Activated naive CD8-positive, alpha-beta T cell treated with anti-CD3 and anti-CD28 coated beads for 36 hours (primary cell): ENCODE measurements around the gene NPDC1. TPM values are rescaled to one million over a fixed set of nuclear protein-coding genes. Genes with fewer than 3 reads are reported as not detected.

Experiments used
- DNase-seq: peaks from one replicate; pipeline ENCODE4 v3.0.0; 2021
- H3K27ac Mint-ChIP-seq: one replicate; pipeline ENCODE4 v1.8.0; 2022; ENCODE audit warnings: mild to moderate bottlenecking, moderate library complexity, mixed read lengths
- H3K27me3 Mint-ChIP-seq: one replicate; pipeline ENCODE4 v1.8.0; 2022; ENCODE audit warnings: mild to moderate bottlenecking, mixed read lengths
- H3K36me3 Mint-ChIP-seq: one replicate; pipeline ENCODE4 v1.8.0; 2021; ENCODE audit warnings: mild to moderate bottlenecking, mixed read lengths
- H3K4me1 Mint-ChIP-seq: one replicate; pipeline ENCODE4 v1.8.0; 2021; ENCODE audit warnings: mixed read lengths
- H3K4me3 Mint-ChIP-seq: one replicate; pipeline ENCODE4 v1.8.0; 2022; ENCODE audit warnings: mild to moderate bottlenecking, moderate library complexity, mixed read lengths
- H3K9me3 Mint-ChIP-seq: one replicate; pipeline ENCODE4 v1.8.0; 2022; ENCODE audit warnings: mixed read lengths
- total RNA-seq, 2 experiments: library from RNA; stranded (reverse); gene quantifications; one replicate each; pipeline ENCODE4 v1.2.3, GENCODE V29; 2021

Gene NPDC1
- total RNA-seq: 10 to 100 TPM; 13.2 to 13.5 TPM

GRCh38 chr9:137046088-137046787 is at the start of gene NPDC1:
Gene NPDC1 (minus strand): TSS chr9:137046177. CDS start chr9:137045989, 188 bp downstream.
- H3K27me3 Mint-ChIP-seq: peaks cover 58% of the 10 kb centered on the region
- no peak within 1 kb of the TSS for H3K27ac Mint-ChIP-seq
- peaks cover 5% of the 10 kb centered on the region for H3K4me1 Mint-ChIP-seq
- H3K9me3 Mint-ChIP-seq: no peaks in the 10 kb centered on the region
- DNase-seq: peak; percentile 84
- peak within 1 kb of the TSS; percentile 53 for H3K4me3 Mint-ChIP-seq
- no peaks in the 10 kb centered on the region for H3K36me3 Mint-ChIP-seq

- Mint-ChIP-seq H3K9me3 (no peaks in the 10 kb centered on the region), H3K27ac (no peak overlapping the region), H3K36me3 (peaks cover 8% of the 10 kb centered on the region), H3K4me3 (no peak overlapping the region), H3K27me3 (no peaks in the 10 kb centered on the region), H3K4me1 (peaks cover 30% of the 10 kb centered on the region)
- no peak for DNase-seq
Observed at GRCh38 chr9:137089232-137089947, 43.4 kb upstream of the NPDC1 start.

- peak overlapping the region; percentile 86 for H3K4me3 Mint-ChIP-seq
- no peaks in the 10 kb centered on the region for H3K27me3 Mint-ChIP-seq
- peaks cover 31% of the 10 kb centered on the region for H3K4me1 Mint-ChIP-seq
- H3K9me3 Mint-ChIP-seq: no peaks in the 10 kb centered on the region
- peaks cover 8% of the 10 kb centered on the region for H3K36me3 Mint-ChIP-seq
- H3K27ac Mint-ChIP-seq: peak overlapping the region; percentile 89
- no peak for DNase-seq
Observed at GRCh38 chr9:137088121-137088520, 42.1 kb upstream of the NPDC1 start.

- no peaks in the 10 kb centered on the region for H3K9me3 Mint-ChIP-seq
- peaks cover 6% of the 10 kb centered on the region for H3K36me3 Mint-ChIP-seq
- no peaks in the 10 kb centered on the region for H3K27me3 Mint-ChIP-seq
- DNase-seq: no peak
- peaks cover 31% of the 10 kb centered on the region for H3K4me1 Mint-ChIP-seq
- peak overlapping the region; percentile 86 for H3K4me3 Mint-ChIP-seq
- peak overlapping the region; percentile 89 for H3K27ac Mint-ChIP-seq
Observed at GRCh38 chr9:137087409-137087925, 41.5 kb upstream of the NPDC1 start.

- Mint-ChIP-seq H3K27me3 (no peaks in the 10 kb centered on the region), H3K4me1 (peaks cover 31% of the 10 kb centered on the region), H3K36me3 (peaks cover 6% of the 10 kb centered on the region), H3K9me3 (no peaks in the 10 kb centered on the region), H3K4me3 (peak within 1 kb of the TSS; percentile 86), H3K27ac (peak within 1 kb of the TSS; percentile 92)
- peak; percentile 100 for DNase-seq
Observed at GRCh38 chr9:137086531-137087408, 40.8 kb upstream of the NPDC1 start, which contains the start of gene MAN1B1. Gene MAN1B1 (plus strand): TSS chr9:137086985. CDS start chr9:137087000, 15 bp downstream.

- Mint-ChIP-seq H3K4me1 (peaks cover 31% of the 10 kb centered on the region), H3K9me3 (no peaks in the 10 kb centered on the region), H3K36me3 (peaks cover 6% of the 10 kb centered on the region), H3K27ac (peak overlapping the region; percentile 92), H3K4me3 (peak overlapping the region; percentile 84), H3K27me3 (no peaks in the 10 kb centered on the region)
- DNase-seq: peak; percentile 44
Observed at GRCh38 chr9:137085920-137086530, 40.0 kb upstream of the NPDC1 start.

- no peak overlapping the region for H3K4me3 Mint-ChIP-seq
- H3K27me3 Mint-ChIP-seq: no peaks in the 10 kb centered on the region
- peaks cover 10% of the 10 kb centered on the region for H3K36me3 Mint-ChIP-seq
- no peaks in the 10 kb centered on the region for H3K9me3 Mint-ChIP-seq
- DNase-seq: no peak
- peaks cover 28% of the 10 kb centered on the region for H3K4me1 Mint-ChIP-seq
- no peak overlapping the region for H3K27ac Mint-ChIP-seq
Observed at GRCh38 chr9:137084526-137084925, 38.5 kb upstream of the NPDC1 start.

- Mint-ChIP-seq H3K36me3 (peaks cover 10% of the 10 kb centered on the region), H3K9me3 (no peaks in the 10 kb centered on the region), H3K4me1 (peaks cover 22% of the 10 kb centered on the region), H3K4me3 (no peak overlapping the region), H3K27ac (no peak overlapping the region), H3K27me3 (no peaks in the 10 kb centered on the region)
- DNase-seq: no peak
Observed at GRCh38 chr9:137083394-137084004, 37.5 kb upstream of the NPDC1 start.

- no peaks in the 10 kb centered on the region for H3K27me3 Mint-ChIP-seq
- no peak overlapping the region for H3K4me3 Mint-ChIP-seq
- DNase-seq: no peak
- H3K36me3 Mint-ChIP-seq: peaks cover 10% of the 10 kb centered on the region
- no peak overlapping the region for H3K27ac Mint-ChIP-seq
- H3K9me3 Mint-ChIP-seq: no peaks in the 10 kb centered on the region
- peaks cover 18% of the 10 kb centered on the region for H3K4me1 Mint-ChIP-seq
Observed at GRCh38 chr9:137082925-137083290, 36.9 kb upstream of the NPDC1 start.

- DNase-seq: no peak
- H3K27ac Mint-ChIP-seq: no peak overlapping the region
- peaks cover 10% of the 10 kb centered on the region for H3K36me3 Mint-ChIP-seq
- no peak overlapping the region for H3K4me3 Mint-ChIP-seq
- H3K4me1 Mint-ChIP-seq: peaks cover 13% of the 10 kb centered on the region
- no peaks in the 10 kb centered on the region for H3K27me3 Mint-ChIP-seq
- H3K9me3 Mint-ChIP-seq: no peaks in the 10 kb centered on the region
Observed at GRCh38 chr9:137082222-137082924, 36.4 kb upstream of the NPDC1 start.

GRCh38 chr9:137080260-137081122 is 34.5 kb upstream of the NPDC1 start:
- H3K27me3 Mint-ChIP-seq: no peaks in the 10 kb centered on the region
- no peak overlapping the region for H3K4me3 Mint-ChIP-seq
- peaks cover 9% of the 10 kb centered on the region for H3K4me1 Mint-ChIP-seq
- no peak for DNase-seq
- H3K36me3 Mint-ChIP-seq: peaks cover 6% of the 10 kb centered on the region
- H3K27ac Mint-ChIP-seq: no peak overlapping the region
- H3K9me3 Mint-ChIP-seq: no peaks in the 10 kb centered on the region

- H3K27me3 Mint-ChIP-seq: no peaks in the 10 kb centered on the region
- peaks cover 4% of the 10 kb centered on the region for H3K36me3 Mint-ChIP-seq
- H3K4me1 Mint-ChIP-seq: peaks cover 3% of the 10 kb centered on the region
- H3K4me3 Mint-ChIP-seq: no peak overlapping the region
- DNase-seq: no peak
- H3K27ac Mint-ChIP-seq: no peak overlapping the region
- H3K9me3 Mint-ChIP-seq: no peaks in the 10 kb centered on the region
Observed at GRCh38 chr9:137079401-137079787, 33.4 kb upstream of the NPDC1 start.
